Smooth muscle cell (in vitro differentiated cells): ENCODE measurements around the gene MAN1C1. TPM values are rescaled to one million over a fixed set of nuclear protein-coding genes. Genes with fewer than 3 reads are reported as not detected.
"Not testable (repeated sequence)": the region's sequence is repeated elsewhere in the genome, so short reads cannot be mapped to it uniquely, and the experiment has no call there.

ENCODE experiments used
- DNase-seq: peaks from one replicate; lab custom pipeline; 2025; ENCODE audit not compliant: unreplicated experiment; lab: John Stamatoyannopoulos, UW
- H2AFZ ChIP-seq: fragments of 200-600 bp; sonication (generic); 2 replicates; pipeline ENCODE4 v1.6.0; 2016; ENCODE audit warnings: antibody characterized with exemption, low read depth, mild to moderate bottlenecking
- H3F3A ChIP-seq: fragments of 200-600 bp; sonication (generic); 2 replicates; pipeline ENCODE4 v1.6.0; 2017; ENCODE audit warnings: antibody characterized with exemption, low read depth
- H3K27ac ChIP-seq: fragments of 200-600 bp; sonication (generic); 2 replicates; pipeline ENCODE4 v1.5.1; 2016; ENCODE audit warnings: low read depth, mild to moderate bottlenecking
- H3K27me3 ChIP-seq: fragments of 200-600 bp; sonication (generic); 2 replicates; pipeline ENCODE4 v1.6.1; 2016; ENCODE audit warnings: low read depth, mild to moderate bottlenecking
- H3K36me3 ChIP-seq: fragments of 200-600 bp; sonication (generic); 2 replicates; pipeline ENCODE4 v1.5.1; 2016; ENCODE audit warnings: low read depth
- H3K4me1 ChIP-seq: fragments of 200-600 bp; sonication (generic); 2 replicates; pipeline ENCODE4 v1.5.1; 2016; ENCODE audit warnings: low read depth
- H3K4me2 ChIP-seq: fragments of 200-600 bp; sonication (generic); 2 replicates; pipeline ENCODE4 v1.6.0; 2016; ENCODE audit warnings: mild to moderate bottlenecking
- H3K4me3 ChIP-seq: fragments of 200-600 bp; sonication (generic); 2 replicates; pipeline ENCODE4 v1.5.1; 2016; ENCODE audit warnings: mild to moderate bottlenecking
- H3K79me2 ChIP-seq: fragments of 200-600 bp; sonication (generic); 2 replicates; pipeline ENCODE4 v1.6.0; 2016; ENCODE audit warnings: low read depth, mild to moderate bottlenecking
- H3K9ac ChIP-seq: fragments of 200-600 bp; sonication (generic); 2 replicates; pipeline ENCODE4 v1.6.0; 2016; ENCODE audit warnings: low read depth
- H3K9me3 ChIP-seq: fragments of 200-600 bp; sonication (generic); replicated peaks from 2 replicates; pipeline ENCODE4 v1.5.1; 2016; ENCODE audit warnings: low read depth
- H4K20me1 ChIP-seq: fragments of 200-600 bp; sonication (generic); 2 replicates; pipeline ENCODE4 v1.6.0; 2016; ENCODE audit warnings: low read depth
- WGBS: methylation state at CpG from one replicate; pipeline ENCODE4 v1.1.7; 2016; ENCODE audit warnings: low lambda C conversion rate; 5-methylcytosine and 5-hydroxymethylcytosine counted together
- polyA plus RNA-seq: library from polyadenylated mRNA; unstranded; fragments of >200 nt; fragmentation: Nextera tagmentation; extraction: Ambion mirVana; gene quantifications from 2 replicates; pipeline ENCODE4 v1.2.1, GENCODE V29; 2016
- total RNA-seq: library from RNA; depleted of rRNA; stranded (reverse); fragments of >200 nt; gene quantifications from 2 replicates; pipeline ENCODE4 v1.2.3, GENCODE V29; 2014
- TF ChIP-seq, protein P1 (sequence below): fragments of 200-600 bp; sonication (generic); IDR thresholded peaks from 2 replicates; pipeline ENCODE4 v1.5.1; 2017; ENCODE audit warnings: borderline replicate concordance, mild to moderate bottlenecking, antibody characterized with exemption; ENCODE audit not compliant: insufficient read depth, poor library complexity, severe bottlenecking

The MAN1C1 gene
- total and polyA plus RNA-seq, 2 experiments from 2014 or later: 4.4 to 10.5 TPM

DNA sequence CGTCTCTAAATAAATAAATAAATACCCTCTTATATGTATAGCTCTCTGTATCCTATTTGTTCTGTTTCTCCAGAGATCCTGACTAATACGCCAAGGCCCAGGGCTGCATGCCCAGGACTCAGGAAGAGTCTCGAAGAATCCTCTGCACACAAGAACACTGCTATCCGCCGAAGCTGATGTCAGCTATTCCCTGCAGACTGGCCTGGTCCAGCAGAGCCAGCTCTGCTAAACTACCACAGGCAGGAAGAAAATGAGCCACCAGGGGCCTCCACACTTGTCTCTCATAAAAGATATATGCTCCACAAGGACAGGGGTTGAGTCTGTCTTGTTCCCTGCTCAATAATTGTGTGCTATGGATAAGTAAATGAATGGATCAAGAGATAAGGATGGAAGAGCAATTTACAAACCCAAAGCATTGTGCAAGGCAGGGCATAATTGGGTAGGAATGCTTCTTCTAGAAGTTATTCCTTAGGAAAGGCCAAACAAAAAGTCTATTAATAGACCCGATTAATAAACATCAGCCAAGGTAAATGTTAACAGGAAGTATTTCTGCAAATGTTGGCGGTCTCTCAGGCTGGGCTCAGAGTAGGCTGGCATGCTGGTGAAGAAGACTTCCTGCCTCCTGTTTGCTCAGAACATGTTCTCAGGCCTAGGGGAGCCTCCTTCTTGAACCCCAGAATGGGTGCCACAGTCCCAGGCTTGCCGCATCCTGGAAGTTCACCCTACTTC, 26.3 kb upstream of the MAN1C1 start:
- Histone ChIP-seq H2AFZ (no peak overlapping the region), H3K27me3 (no peaks in the 10 kb centered on the region), H3K9ac (no peak overlapping the region), H3K27ac (no peak overlapping the region), H3K79me2 (no peaks in the 10 kb centered on the region), H3F3A (no peaks in the 10 kb centered on the region), H4K20me1 (no peaks in the 10 kb centered on the region), H3K4me3 (no peak overlapping the region), H3K9me3 (no peaks in the 10 kb centered on the region), H3K4me2 (no peak overlapping the region), H3K4me1 (no peaks in the 10 kb centered on the region), H3K36me3 (no peaks in the 10 kb centered on the region)
- WGBS: 77% methylated on average over 8 of the region's 8 CpGs
- TF ChIP-seq, protein P1, sequence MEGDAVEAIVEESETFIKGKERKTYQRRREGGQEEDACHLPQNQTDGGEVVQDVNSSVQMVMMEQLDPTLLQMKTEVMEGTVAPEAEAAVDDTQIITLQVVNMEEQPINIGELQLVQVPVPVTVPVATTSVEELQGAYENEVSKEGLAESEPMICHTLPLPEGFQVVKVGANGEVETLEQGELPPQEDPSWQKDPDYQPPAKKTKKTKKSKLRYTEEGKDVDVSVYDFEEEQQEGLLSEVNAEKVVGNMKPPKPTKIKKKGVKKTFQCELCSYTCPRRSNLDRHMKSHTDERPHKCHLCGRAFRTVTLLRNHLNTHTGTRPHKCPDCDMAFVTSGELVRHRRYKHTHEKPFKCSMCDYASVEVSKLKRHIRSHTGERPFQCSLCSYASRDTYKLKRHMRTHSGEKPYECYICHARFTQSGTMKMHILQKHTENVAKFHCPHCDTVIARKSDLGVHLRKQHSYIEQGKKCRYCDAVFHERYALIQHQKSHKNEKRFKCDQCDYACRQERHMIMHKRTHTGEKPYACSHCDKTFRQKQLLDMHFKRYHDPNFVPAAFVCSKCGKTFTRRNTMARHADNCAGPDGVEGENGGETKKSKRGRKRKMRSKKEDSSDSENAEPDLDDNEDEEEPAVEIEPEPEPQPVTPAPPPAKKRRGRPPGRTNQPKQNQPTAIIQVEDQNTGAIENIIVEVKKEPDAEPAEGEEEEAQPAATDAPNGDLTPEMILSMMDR: no peak
- DNase-seq: no peak

DNA sequence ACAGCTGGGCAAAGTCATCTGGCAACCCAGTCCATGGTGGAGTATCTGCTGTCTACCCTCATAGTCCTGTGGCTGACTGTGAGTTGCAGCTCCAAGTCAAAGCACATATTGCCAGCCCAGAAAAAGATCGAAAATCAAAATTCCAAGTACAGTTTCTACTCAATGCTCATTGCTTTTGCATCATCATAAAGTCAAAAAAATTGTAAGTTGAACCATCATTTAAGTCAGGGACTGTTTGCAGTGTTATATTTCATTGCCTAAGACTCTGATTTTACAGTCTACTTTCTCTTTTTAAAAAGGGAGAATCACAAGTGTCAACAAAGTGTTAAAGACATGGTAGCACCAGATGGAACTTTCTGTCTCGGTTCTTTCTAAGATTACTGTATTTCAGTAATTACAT, 22.7 kb upstream of the MAN1C1 start:
- 89% methylated on average over 2 of the region's 2 CpGs for WGBS
- Histone ChIP-seq H3K9ac (no peak overlapping the region), H3K27ac (no peak overlapping the region), H3K9me3 (no peaks in the 10 kb centered on the region), H3K4me1 (no peaks in the 10 kb centered on the region), H4K20me1 (no peaks in the 10 kb centered on the region), H3K4me3 (no peak overlapping the region), H3F3A (no peaks in the 10 kb centered on the region), H3K4me2 (no peak overlapping the region), H2AFZ (no peak overlapping the region), H3K79me2 (no peaks in the 10 kb centered on the region), H3K36me3 (no peaks in the 10 kb centered on the region), H3K27me3 (no peaks in the 10 kb centered on the region)
- TF ChIP-seq, protein P1: no peak
- DNase-seq: no peak

GRCh38 chr1:25594971-25595370, 21.6 kb upstream of the MAN1C1 start:
- no peak overlapping the region for H3K27ac ChIP-seq
- H3K79me2 ChIP-seq: no peaks in the 10 kb centered on the region
- no peak overlapping the region for H2AFZ ChIP-seq
- no peak overlapping the region for H3K4me3 ChIP-seq
- H3F3A ChIP-seq: no peaks in the 10 kb centered on the region
- H3K4me1 ChIP-seq: no peaks in the 10 kb centered on the region
- H3K9me3 ChIP-seq: no peaks in the 10 kb centered on the region
- 72% methylated on average over 2 of the region's 2 CpGs for WGBS
- TF ChIP-seq, protein P1: no peak
- H4K20me1 ChIP-seq: no peaks in the 10 kb centered on the region
- no peaks in the 10 kb centered on the region for H3K36me3 ChIP-seq
- DNase-seq: no peak
- H3K4me2 ChIP-seq: no peak overlapping the region
- no peaks in the 10 kb centered on the region for H3K27me3 ChIP-seq
- H3K9ac ChIP-seq: no peak overlapping the region

- H3K4me2 ChIP-seq: not testable (repeated sequence)
Measured at GRCh38 chr1:25596641-25597040, 19.9 kb upstream of the MAN1C1 start.

More at GRCh38 chr1:25596641-25597040, 19.9 kb upstream of the MAN1C1 start:
- not testable (repeated sequence) for H3K79me2 ChIP-seq, H2AFZ ChIP-seq, H3F3A ChIP-seq, H3K4me1 ChIP-seq, H4K20me1 ChIP-seq, DNase-seq, H3K36me3 ChIP-seq, H3K27ac ChIP-seq, H3K4me3 ChIP-seq, H3K9ac ChIP-seq, H3K9me3 ChIP-seq, H3K27me3 ChIP-seq
- WGBS: 96% methylated on average over 5 of the region's 5 CpGs
